ENCODE measurements around the gene CREG2. TPM values are rescaled to one million over a fixed set of nuclear protein-coding genes. Genes with fewer than 3 reads are reported as not detected.

Gene CREG2
- total and polyA plus RNA-seq, 8 donors: 0.05 to 0.37 TPM; not detected in 6

GRCh38 chr2:101428422-101429176, 41.3 kb upstream of the CREG2 start:
- intact Hi-C loops (cut with DNase I; ENCODE audit: low total_unique reads): no loop called here
- whole genome bisulfite sequencing, 5 donors: 78 to 88% (median 84%) methylated on average over 10 of the region's 10 CpGs
- H3K9me3 ChIP-seq: no peaks in the 10 kb centered on the region
- H3K27ac ChIP-seq: no peak overlapping the region
- TF ChIP-seq CTCF (IDR thresholded peaks at IDR 0.05): no peak
- no peak for TF ChIP-seq POLR2A (IDR thresholded peaks at IDR 0.05)
- TF ChIP-seq EP300 (IDR thresholded peaks at IDR 0.05): no peak
- H3K4me1 ChIP-seq: no peaks in the 10 kb centered on the region
- DNase-seq: no peak
- no peaks in the 10 kb centered on the region for H3K36me3 ChIP-seq
- H3K4me3 ChIP-seq: no peak overlapping the region
- H3K27me3 ChIP-seq: no peaks in the 10 kb centered on the region

GRCh38 chr2:101427743-101428142, 40.4 kb upstream of the CREG2 start:
- TF ChIP-seq POLR2A (IDR thresholded peaks at IDR 0.05): no peak
- no peak for TF ChIP-seq EP300 (IDR thresholded peaks at IDR 0.05)
- TF ChIP-seq POLR2AphosphoS5 (IDR thresholded peaks at IDR 0.05): no peak
- intact Hi-C loops (cut with DNase I; ENCODE audit: low total_unique reads): no loop called here
- 65 to 82% (median 73%) methylated on average over 13 of the region's 13 CpGs for WGBS, 5 donors

GRCh38 chr2:101427240-101427639, 39.9 kb upstream of the CREG2 start:
- no peaks in the 10 kb centered on the region for H3K36me3 ChIP-seq
- 85 to 92% (median 90%) methylated on average over 7 of the region's 7 CpGs for WGBS, 5 donors
- DNase-seq: no peak
- H3K4me1 ChIP-seq: no peaks in the 10 kb centered on the region
- H3K27ac ChIP-seq: no peak overlapping the region
- TF ChIP-seq POLR2A (IDR thresholded peaks at IDR 0.05) (no peak), POLR2AphosphoS5 (IDR thresholded peaks at IDR 0.05) (no peak), CTCF (IDR thresholded peaks at IDR 0.05) (no peak), EP300 (IDR thresholded peaks at IDR 0.05) (no peak)
- intact Hi-C loops (cut with DNase I; ENCODE audit: low total_unique reads): no loop called here
- H3K4me3 ChIP-seq: no peak overlapping the region
- H3K9me3 ChIP-seq: no peaks in the 10 kb centered on the region
- no peaks in the 10 kb centered on the region for H3K27me3 ChIP-seq

More at GRCh38 chr2:101427743-101428142, 40.4 kb upstream of the CREG2 start:
- no peaks in the 10 kb centered on the region for H3K36me3 ChIP-seq
- H3K4me3 ChIP-seq: no peak overlapping the region
- DNase-seq: no peak
- H3K4me1 ChIP-seq: no peaks in the 10 kb centered on the region
- H3K27ac ChIP-seq: no peak overlapping the region
- H3K27me3 ChIP-seq: no peaks in the 10 kb centered on the region
- no peaks in the 10 kb centered on the region for H3K9me3 ChIP-seq

GRCh38 chr2:101426822-101427221, 39.5 kb upstream of the CREG2 start:
- Histone ChIP-seq H3K4me3 (no peak overlapping the region), H3K27ac (no peak overlapping the region), H3K4me1 (no peaks in the 10 kb centered on the region), H3K27me3 (no peaks in the 10 kb centered on the region), H3K36me3 (no peaks in the 10 kb centered on the region), H3K9me3 (no peaks in the 10 kb centered on the region)
- TF ChIP-seq POLR2AphosphoS5 (IDR thresholded peaks at IDR 0.05) (no peak), EP300 (IDR thresholded peaks at IDR 0.05) (no peak), POLR2A (IDR thresholded peaks at IDR 0.05) (no peak), CTCF (IDR thresholded peaks at IDR 0.05) (no peak)
- intact Hi-C loops (cut with DNase I; ENCODE audit: low total_unique reads): no loop called here
- WGBS, 5 donors: 81 to 88% (median 87%) methylated on average over 7 of the region's 7 CpGs
- DNase-seq: no peak

- H3K27me3 ChIP-seq: no peaks in the 10 kb centered on the region
Observed at GRCh38 chr2:101420623-101421022, 33.3 kb upstream of the CREG2 start.

More at GRCh38 chr2:101420623-101421022, 33.3 kb upstream of the CREG2 start:
- no peaks in the 10 kb centered on the region for H3K9me3 ChIP-seq
- no peak overlapping the region for H3K27ac ChIP-seq
- TF ChIP-seq POLR2AphosphoS5 (IDR thresholded peaks at IDR 0.05) (no peak), EP300 (IDR thresholded peaks at IDR 0.05) (no peak), POLR2A (IDR thresholded peaks at IDR 0.05) (no peak), CTCF (IDR thresholded peaks at IDR 0.05) (no peak)
- intact Hi-C loops (cut with DNase I; ENCODE audit: low total_unique reads): no loop called here
- 78 to 87% (median 85%) methylated on average over 4 of the region's 4 CpGs for WGBS, 5 donors
- no peak overlapping the region for H3K4me3 ChIP-seq
- H3K4me1 ChIP-seq: no peaks in the 10 kb centered on the region
- H3K36me3 ChIP-seq: no peaks in the 10 kb centered on the region
- DNase-seq: no peak
